HG03103 (cell line): ENCODE measurements around the gene SPNS3.

Experiments
- ATAC-seq: cut with Tn5 transposase; IDR thresholded peaks from one replicate; pipeline ENCODE4 v1.9.1; 2021; ENCODE audit warnings: low read depth; ENCODE audit not compliant: unreplicated experiment

Gene SPNS3

GRCh38 chr17:4485676-4486646, 52.2 kb downstream of the SPNS3 start:
- ATAC-seq: no peak

- no peak for ATAC-seq
Observed at GRCh38 chr17:4487296-4487695, 53.6 kb downstream of the SPNS3 start.

- no peak for ATAC-seq
Observed at GRCh38 chr17:4487820-4488716, 54.3 kb downstream of the SPNS3 start.

- ATAC-seq: no peak
Observed at GRCh38 chr17:4488989-4489595, 55.4 kb downstream of the SPNS3 start.

- no peak for ATAC-seq
Observed at GRCh38 chr17:4490109-4490591, 56.4 kb downstream of the SPNS3 start.

GRCh38 chr17:4490637-4491061, 56.9 kb downstream of the SPNS3 start:
- ATAC-seq: no peak

GRCh38 chr17:4492721-4493561, 59.2 kb downstream of the SPNS3 start:
- no peak for ATAC-seq

GRCh38 chr17:4497101-4497824, 63.5 kb downstream of the SPNS3 start:
- ATAC-seq: no peak

- ATAC-seq: no peak
Observed at GRCh38 chr17:4498461-4499397, 65.0 kb downstream of the SPNS3 start, which contains the start of gene SPNS2. SPNS2 (plus strand) TSS chr17:4498881; CDS start chr17:4499048, 167 bp downstream.

GRCh38 chr17:4499431-4500190, 65.9 kb downstream of the SPNS3 start:
- ATAC-seq: no peak

- no peak for ATAC-seq
Observed at GRCh38 chr17:4500191-4500571, 66.4 kb downstream of the SPNS3 start.

- no peak for ATAC-seq
Observed at GRCh38 chr17:4501295-4501949, 67.7 kb downstream of the SPNS3 start.

- ATAC-seq: no peak
Observed at GRCh38 chr17:4502466-4503154, 68.9 kb downstream of the SPNS3 start.

GRCh38 chr17:4503283-4504025, 69.7 kb downstream of the SPNS3 start:
- ATAC-seq: no peak

- ATAC-seq: no peak
Observed at GRCh38 chr17:4504188-4504587, 70.4 kb downstream of the SPNS3 start.
